GM21515 (cell line): ENCODE results near the gene MIXL1.
A peak's percentile ranks its signal among the peaks of the same experiment; 100 is the strongest.
"Not testable (repeated sequence)": the region's sequence is repeated elsewhere in the genome, so short reads cannot be mapped to it uniquely, and the experiment has no call there.

Source experiments
- ATAC-seq: cut with Tn5 transposase; IDR thresholded peaks from one replicate; pipeline ENCODE4 v1.9.1; 2021; ENCODE audit not compliant: unreplicated experiment

MIXL1 gene

GRCh38 chr1:226212545-226212944 is 10.9 kb upstream of the MIXL1 start:
- no peak for ATAC-seq

GRCh38 chr1:226215239-226215638 is 8.2 kb upstream of the MIXL1 start:
- ATAC-seq: no peak

GRCh38 chr1:226216056-226216455 is 7.4 kb upstream of the MIXL1 start:
- no peak for ATAC-seq

GRCh38 chr1:226217273-226217672 is 6.2 kb upstream of the MIXL1 start:
- no peak for ATAC-seq

GRCh38 chr1:226220473-226221189 is 2.8 kb upstream of the MIXL1 start:
- ATAC-seq: no peak

- no peak for ATAC-seq
These were observed 778 bp upstream of the MIXL1 start for GRCh38 chr1:226222686-226223085.

- peak; percentile 60 for ATAC-seq
These were observed 351 bp downstream of the MIXL1 start for GRCh38 chr1:226223786-226224244.

GRCh38 chr1:226226601-226227000 is 3.1 kb downstream of the MIXL1 start:
- peak; percentile 55 for ATAC-seq

- ATAC-seq: no peak
These were observed 9.8 kb downstream of the MIXL1 start for GRCh38 chr1:226233293-226233692.

- ATAC-seq: no peak
These were observed 10.3 kb downstream of the MIXL1 start for GRCh38 chr1:226233806-226234205.

- ATAC-seq: no peak
These were observed 13.4 kb downstream of the MIXL1 start for GRCh38 chr1:226236826-226237225.

GRCh38 chr1:226239421-226239820 is 16.0 kb downstream of the MIXL1 start:
- no peak for ATAC-seq

- ATAC-seq: no peak
These were observed 24.6 kb downstream of the MIXL1 start for GRCh38 chr1:226248091-226248490.

- no peak for ATAC-seq
These were observed 25.3 kb downstream of the MIXL1 start for GRCh38 chr1:226248796-226249195.

GRCh38 chr1:226250511-226250910 is 27.0 kb downstream of the MIXL1 start:
- no peak for ATAC-seq

GRCh38 chr1:226252841-226253240 is 29.4 kb downstream of the MIXL1 start:
- ATAC-seq: not testable (repeated sequence)

GRCh38 chr1:226253933-226254332 is 30.5 kb downstream of the MIXL1 start:
- no peak for ATAC-seq

GRCh38 chr1:226255380-226255779 is 31.9 kb downstream of the MIXL1 start:
- no peak for ATAC-seq

- no peak for ATAC-seq
These were observed 38.4 kb downstream of the MIXL1 start for GRCh38 chr1:226261818-226262217.

- no peak for ATAC-seq
These were observed 45.1 kb downstream of the MIXL1 start for GRCh38 chr1:226268421-226269124.

- not testable (repeated sequence) for ATAC-seq
These were observed 48.9 kb downstream of the MIXL1 start for GRCh38 chr1:226272233-226272902.

GRCh38 chr1:226274138-226274537 is 50.7 kb downstream of the MIXL1 start:
- no peak for ATAC-seq
